ENCODE results near the gene CLEC18A.

GRCh38 chr16:69940676-69941075, 10.5 kb upstream of the CLEC18A start:
- TF ChIP-seq CTCF (IDR thresholded peaks at IDR 0.05; ENCODE audit: low read length) = no peak
- TF ChIP-seq EZH2 (IDR thresholded peaks at IDR 0.05; ENCODE audit: borderline replicate concordance, low read length) = no peak
